Stimulated activated naive CD8-positive, alpha-beta T cell treated with anti-CD3 and anti-CD28 coated beads, Interleukin-15, Interleukin-2, amounts not matched to agents 100 ng/mL and 50 ng/mL, for 24 hours (primary cell): ENCODE measurements around the gene CRNN.

ENCODE experiments used
- H3K27ac Mint-ChIP-seq: one replicate; pipeline ENCODE4 v1.8.0; 2021; ENCODE audit warnings: mild to moderate bottlenecking, mixed read lengths
- H3K27me3 Mint-ChIP-seq: one replicate; pipeline ENCODE4 v1.8.0; 2021; ENCODE audit warnings: mixed read lengths
- H3K36me3 Mint-ChIP-seq: one replicate; pipeline ENCODE4 v1.8.0; 2021; ENCODE audit warnings: low read depth, mixed read lengths
- H3K4me1 Mint-ChIP-seq: one replicate; pipeline ENCODE4 v1.8.0; 2021; ENCODE audit warnings: low read depth, mixed read lengths
- H3K4me3 Mint-ChIP-seq: one replicate; pipeline ENCODE4 v1.8.0; 2021; ENCODE audit warnings: mild to moderate bottlenecking, mixed read lengths
- H3K9me3 Mint-ChIP-seq: one replicate; pipeline ENCODE4 v1.8.0; 2021; ENCODE audit warnings: mixed read lengths

Gene CRNN

GRCh38 chr1:152413909-152414308 is at the start of gene CRNN:
CRNN (minus strand) TSS chr1:152414263; CDS start chr1:152412233, 2,030 bp downstream.
- no peaks in the 10 kb centered on the region for H3K36me3 Mint-ChIP-seq
- H3K27me3 Mint-ChIP-seq: peaks cover 6% of the 10 kb centered on the region
- no peaks in the 10 kb centered on the region for H3K9me3 Mint-ChIP-seq
- H3K4me1 Mint-ChIP-seq: no peaks in the 10 kb centered on the region
- no peak within 1 kb of the TSS for H3K27ac Mint-ChIP-seq
- H3K4me3 Mint-ChIP-seq: no peak within 1 kb of the TSS

GRCh38 chr1:152462636-152463035 is 48.6 kb upstream of the CRNN start:
- no peaks in the 10 kb centered on the region for H3K9me3 Mint-ChIP-seq
- H3K27ac Mint-ChIP-seq: no peak overlapping the region
- H3K4me1 Mint-ChIP-seq: peaks cover 33% of the 10 kb centered on the region
- no peak overlapping the region for H3K4me3 Mint-ChIP-seq
- no peaks in the 10 kb centered on the region for H3K36me3 Mint-ChIP-seq
- peaks cover 7% of the 10 kb centered on the region for H3K27me3 Mint-ChIP-seq

- H3K36me3 Mint-ChIP-seq: no peaks in the 10 kb centered on the region
- H3K9me3 Mint-ChIP-seq: no peaks in the 10 kb centered on the region
- H3K4me1 Mint-ChIP-seq: peaks cover 33% of the 10 kb centered on the region
- no peaks in the 10 kb centered on the region for H3K27me3 Mint-ChIP-seq
- H3K27ac Mint-ChIP-seq: no peak overlapping the region
- H3K4me3 Mint-ChIP-seq: peak overlapping the region; percentile 45
Measured at GRCh38 chr1:152461544-152461943, 47.5 kb upstream of the CRNN start.

- Mint-ChIP-seq H3K4me1 (peaks cover 33% of the 10 kb centered on the region), H3K9me3 (no peaks in the 10 kb centered on the region), H3K27me3 (no peaks in the 10 kb centered on the region), H3K27ac (no peak overlapping the region), H3K4me3 (peak overlapping the region; percentile 68), H3K36me3 (no peaks in the 10 kb centered on the region)
Measured at GRCh38 chr1:152460529-152460899, 46.5 kb upstream of the CRNN start.

- H3K4me3 Mint-ChIP-seq: peak overlapping the region; percentile 68
- H3K9me3 Mint-ChIP-seq: no peaks in the 10 kb centered on the region
- no peaks in the 10 kb centered on the region for H3K36me3 Mint-ChIP-seq
- H3K4me1 Mint-ChIP-seq: peaks cover 33% of the 10 kb centered on the region
- H3K27me3 Mint-ChIP-seq: no peaks in the 10 kb centered on the region
- peak overlapping the region; percentile 83 for H3K27ac Mint-ChIP-seq
Measured at GRCh38 chr1:152459596-152460528, 45.8 kb upstream of the CRNN start.

GRCh38 chr1:152458384-152459185 is 44.5 kb upstream of the CRNN start:
- H3K4me3 Mint-ChIP-seq: no peak overlapping the region
- H3K9me3 Mint-ChIP-seq: no peaks in the 10 kb centered on the region
- H3K27me3 Mint-ChIP-seq: no peaks in the 10 kb centered on the region
- H3K36me3 Mint-ChIP-seq: no peaks in the 10 kb centered on the region
- H3K27ac Mint-ChIP-seq: no peak overlapping the region
- H3K4me1 Mint-ChIP-seq: peaks cover 33% of the 10 kb centered on the region

- Mint-ChIP-seq H3K27me3 (no peaks in the 10 kb centered on the region), H3K4me3 (no peak overlapping the region), H3K9me3 (no peaks in the 10 kb centered on the region), H3K4me1 (peaks cover 33% of the 10 kb centered on the region), H3K27ac (no peak overlapping the region), H3K36me3 (no peaks in the 10 kb centered on the region)
Measured at GRCh38 chr1:152457561-152457960, 43.5 kb upstream of the CRNN start.

- H3K36me3 Mint-ChIP-seq: no peaks in the 10 kb centered on the region
- peaks cover 33% of the 10 kb centered on the region for H3K4me1 Mint-ChIP-seq
- H3K27me3 Mint-ChIP-seq: no peaks in the 10 kb centered on the region
- no peaks in the 10 kb centered on the region for H3K9me3 Mint-ChIP-seq
- no peak overlapping the region for H3K4me3 Mint-ChIP-seq
- no peak overlapping the region for H3K27ac Mint-ChIP-seq
Measured at GRCh38 chr1:152457071-152457470, 43.0 kb upstream of the CRNN start.

- Mint-ChIP-seq H3K4me3 (no peak overlapping the region), H3K36me3 (no peaks in the 10 kb centered on the region), H3K27me3 (peaks cover 3% of the 10 kb centered on the region), H3K27ac (no peak overlapping the region), H3K9me3 (no peaks in the 10 kb centered on the region), H3K4me1 (no peaks in the 10 kb centered on the region)
Measured at GRCh38 chr1:152451254-152451653, 37.2 kb upstream of the CRNN start.

- no peaks in the 10 kb centered on the region for H3K36me3 Mint-ChIP-seq
- H3K4me1 Mint-ChIP-seq: no peaks in the 10 kb centered on the region
- peaks cover 3% of the 10 kb centered on the region for H3K27me3 Mint-ChIP-seq
- no peak overlapping the region for H3K4me3 Mint-ChIP-seq
- no peak overlapping the region for H3K27ac Mint-ChIP-seq
- no peaks in the 10 kb centered on the region for H3K9me3 Mint-ChIP-seq
Measured at GRCh38 chr1:152449661-152450060, 35.6 kb upstream of the CRNN start.

- Mint-ChIP-seq H3K4me3 (no peak overlapping the region), H3K9me3 (no peaks in the 10 kb centered on the region), H3K27me3 (peaks cover 7% of the 10 kb centered on the region), H3K27ac (no peak overlapping the region), H3K36me3 (no peaks in the 10 kb centered on the region), H3K4me1 (no peaks in the 10 kb centered on the region)
Measured at GRCh38 chr1:152448496-152448895, 34.4 kb upstream of the CRNN start.

- no peak overlapping the region for H3K27ac Mint-ChIP-seq
- H3K9me3 Mint-ChIP-seq: no peaks in the 10 kb centered on the region
- H3K27me3 Mint-ChIP-seq: peaks cover 7% of the 10 kb centered on the region
- H3K4me3 Mint-ChIP-seq: no peak overlapping the region
- H3K36me3 Mint-ChIP-seq: no peaks in the 10 kb centered on the region
- no peaks in the 10 kb centered on the region for H3K4me1 Mint-ChIP-seq
Measured at GRCh38 chr1:152448095-152448494, 34.0 kb upstream of the CRNN start.

- H3K27ac Mint-ChIP-seq: no peak overlapping the region
- peaks cover 7% of the 10 kb centered on the region for H3K27me3 Mint-ChIP-seq
- no peaks in the 10 kb centered on the region for H3K36me3 Mint-ChIP-seq
- no peaks in the 10 kb centered on the region for H3K9me3 Mint-ChIP-seq
- H3K4me1 Mint-ChIP-seq: no peaks in the 10 kb centered on the region
- no peak overlapping the region for H3K4me3 Mint-ChIP-seq
Measured at GRCh38 chr1:152447484-152447883, 33.4 kb upstream of the CRNN start.

GRCh38 chr1:152444045-152444444 is 30.0 kb upstream of the CRNN start:
- peaks cover 9% of the 10 kb centered on the region for H3K27me3 Mint-ChIP-seq
- H3K27ac Mint-ChIP-seq: no peak overlapping the region

GRCh38 chr1:152442765-152443164 is 28.7 kb upstream of the CRNN start:
- Mint-ChIP-seq H3K4me3 (no peak overlapping the region), H3K36me3 (no peaks in the 10 kb centered on the region), H3K27me3 (peaks cover 13% of the 10 kb centered on the region), H3K27ac (peak overlapping the region; percentile 53), H3K9me3 (no peaks in the 10 kb centered on the region), H3K4me1 (no peaks in the 10 kb centered on the region)

More at GRCh38 chr1:152444045-152444444, 30.0 kb upstream of the CRNN start:
- Mint-ChIP-seq H3K4me1 (no peaks in the 10 kb centered on the region), H3K9me3 (no peaks in the 10 kb centered on the region), H3K36me3 (no peaks in the 10 kb centered on the region), H3K4me3 (no peak overlapping the region)
